NCI-H446 (cell line): ENCODE results near the gene PRORP.
"Not testable (repeated sequence)": the region's sequence is repeated elsewhere in the genome, so short reads cannot be mapped to it uniquely, and the experiment has no call there.

Experiments used
- DNase-seq, 2 experiments: peaks; one replicate each; lab custom pipeline; 2025; lab: John Stamatoyannopoulos, UW

Gene PRORP

GRCh38 chr14:35121887-35122695 is at the start of gene PRORP, which contains the start of gene PPP2R3C:
TSS of gene PRORP (plus strand) at chr14:35122552. CDS start at chr14:35123246, 694 bp downstream.
TSS of gene PPP2R3C (minus strand) at chr14:35121990. CDS start at chr14:35121959, 31 bp downstream.
- DNase-seq, result peak; percentile 95 to 96

GRCh38 chr14:35073486-35073885 is 48.9 kb upstream of the PRORP start:
- DNase-seq, result no peak

GRCh38 chr14:35078082-35078481 is 44.3 kb upstream of the PRORP start:
- DNase-seq, result no peak

GRCh38 chr14:35079742-35080141 is 42.6 kb upstream of the PRORP start:
- no peak for DNase-seq

- DNase-seq, result no peak
These were observed 38.7 kb upstream of the PRORP start for GRCh38 chr14:35083530-35084150.

- no peak for DNase-seq
These were observed 36.9 kb upstream of the PRORP start for GRCh38 chr14:35085441-35085840.

GRCh38 chr14:35088514-35088913 is 33.8 kb upstream of the PRORP start:
- no peak for DNase-seq

- not testable (repeated sequence) for DNase-seq
These were observed 27.7 kb upstream of the PRORP start for GRCh38 chr14:35094645-35095044.

GRCh38 chr14:35107866-35108265 is 14.5 kb upstream of the PRORP start:
- DNase-seq, result no peak

- no peak for DNase-seq
These were observed 9.7 kb upstream of the PRORP start for GRCh38 chr14:35112641-35113040.

- DNase-seq, result no peak
These were observed 8.9 kb upstream of the PRORP start for GRCh38 chr14:35113308-35113950.

- DNase-seq, result no peak
These were observed 8.3 kb upstream of the PRORP start for GRCh38 chr14:35114036-35114435.

GRCh38 chr14:35116242-35116641 is 6.1 kb upstream of the PRORP start:
- no peak for DNase-seq

GRCh38 chr14:35117112-35117511 is 5.2 kb upstream of the PRORP start:
- DNase-seq, result no peak

GRCh38 chr14:35121026-35121886 is 1.1 kb upstream of the PRORP start:
- no peak for DNase-seq

GRCh38 chr14:35122696-35123387 is 490 bp downstream of the PRORP start:
- peak; percentile 57 to 65 for DNase-seq

GRCh38 chr14:35123388-35123703 is 994 bp downstream of the PRORP start:
- DNase-seq, result no peak

- DNase-seq, result no peak
These were observed 1.8 kb downstream of the PRORP start for GRCh38 chr14:35124127-35124526.

- DNase-seq, result no peak
These were observed 11.4 kb downstream of the PRORP start for GRCh38 chr14:35133542-35134328.

- DNase-seq, result no peak
These were observed 12.2 kb downstream of the PRORP start for GRCh38 chr14:35134329-35135123.
